ENCODE results near the gene MMP24.
"Not testable (repeated sequence)": the region's sequence is repeated elsewhere in the genome, so short reads cannot be mapped to it uniquely, and the experiment has no call there.

MMP24 gene

GRCh38 chr20:35311822-35312221 is 85.3 kb downstream of the MMP24 start:
- DNase-seq (ENCODE audit: low read depth in 2 of 2), result no peak

GRCh38 chr20:35312318-35312717 is 85.8 kb downstream of the MMP24 start:
- DNase-seq (ENCODE audit: low read depth in 2 of 2), result no peak

- no peak for DNase-seq (ENCODE audit: low read depth in 2 of 2)
Measured at GRCh38 chr20:35314816-35315631, 88.5 kb downstream of the MMP24 start.

DNA sequence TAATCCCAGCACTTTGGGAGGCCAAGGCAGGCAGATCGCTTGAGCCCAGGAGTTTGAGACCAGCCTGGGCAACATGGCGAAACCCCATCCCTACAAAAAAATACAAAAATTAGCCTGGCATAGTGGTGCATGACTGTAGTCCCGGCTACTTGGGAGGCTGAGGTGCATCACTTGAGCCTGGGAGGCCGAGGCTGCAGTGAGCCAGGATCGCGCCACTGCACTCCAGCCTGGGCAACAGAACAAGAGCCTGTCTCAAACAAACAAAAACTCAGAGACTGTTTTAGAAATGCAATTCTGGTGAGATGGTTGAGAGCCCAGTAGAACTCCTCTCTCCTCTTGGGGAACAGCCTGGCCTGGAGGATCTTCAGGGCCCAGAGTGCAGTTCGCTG is 89.1 kb downstream of the MMP24 start:
- not testable (repeated sequence) for DNase-seq (ENCODE audit: low read depth in 2 of 2)

DNA sequence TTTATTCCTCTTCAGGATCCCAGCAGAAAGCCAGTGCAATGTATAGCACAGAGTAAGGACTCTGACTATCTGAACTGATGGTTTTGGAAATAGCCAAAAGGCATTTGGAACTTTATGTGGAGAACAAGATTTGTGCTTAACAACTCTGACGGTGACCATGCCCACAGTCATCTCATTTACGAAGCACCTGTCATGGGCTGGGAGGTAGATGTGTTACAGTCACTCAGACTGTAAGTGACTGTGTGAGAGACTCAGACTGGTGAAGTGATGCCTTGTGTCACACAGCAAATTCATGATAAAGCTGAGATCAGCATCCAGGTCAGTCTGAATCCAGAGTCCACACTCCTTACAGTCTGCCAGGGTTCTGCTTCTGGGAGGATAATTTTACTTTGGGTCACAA is 89.6 kb downstream of the MMP24 start:
- DNase-seq (ENCODE audit: low read depth in 2 of 2), result no peak

DNA sequence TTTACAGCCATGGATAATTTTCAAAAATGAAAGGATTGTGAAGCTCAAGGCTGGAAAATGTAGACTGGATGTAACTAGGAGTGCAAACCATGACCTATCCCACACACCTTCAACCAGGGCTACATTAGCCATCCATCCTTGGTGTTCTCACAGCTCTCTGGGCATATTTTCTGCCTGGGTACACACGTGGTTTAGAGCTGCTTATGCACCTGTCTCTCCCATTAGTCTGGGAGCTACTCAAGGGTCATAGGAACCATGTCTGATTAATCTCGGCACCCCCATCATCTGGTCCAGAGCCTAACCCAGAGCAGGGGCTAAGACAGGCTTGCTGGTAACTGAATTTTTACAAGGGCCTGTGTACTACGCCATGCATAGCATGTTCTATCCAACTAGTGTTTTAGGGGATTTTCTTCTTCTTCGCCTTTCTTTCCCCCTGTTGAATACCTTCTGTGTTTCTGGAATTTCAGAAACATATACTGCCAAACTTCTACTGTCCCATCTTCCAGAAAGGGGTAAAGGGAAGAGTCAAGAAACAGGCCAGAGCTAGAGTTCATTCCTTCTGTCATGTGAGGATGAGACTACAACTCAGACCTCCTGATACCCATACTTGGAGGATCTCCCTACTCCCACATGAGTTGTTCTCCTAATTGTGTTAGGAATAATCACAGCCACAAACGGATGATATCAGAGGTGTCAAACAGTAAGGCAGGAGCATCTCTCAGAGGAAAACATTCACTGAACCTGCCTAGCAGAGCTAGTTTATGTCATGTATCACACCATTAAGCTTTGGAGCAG is 91.1 kb downstream of the MMP24 start:
- DNase-seq (ENCODE audit: low read depth in 2 of 2), result no peak

DNA sequence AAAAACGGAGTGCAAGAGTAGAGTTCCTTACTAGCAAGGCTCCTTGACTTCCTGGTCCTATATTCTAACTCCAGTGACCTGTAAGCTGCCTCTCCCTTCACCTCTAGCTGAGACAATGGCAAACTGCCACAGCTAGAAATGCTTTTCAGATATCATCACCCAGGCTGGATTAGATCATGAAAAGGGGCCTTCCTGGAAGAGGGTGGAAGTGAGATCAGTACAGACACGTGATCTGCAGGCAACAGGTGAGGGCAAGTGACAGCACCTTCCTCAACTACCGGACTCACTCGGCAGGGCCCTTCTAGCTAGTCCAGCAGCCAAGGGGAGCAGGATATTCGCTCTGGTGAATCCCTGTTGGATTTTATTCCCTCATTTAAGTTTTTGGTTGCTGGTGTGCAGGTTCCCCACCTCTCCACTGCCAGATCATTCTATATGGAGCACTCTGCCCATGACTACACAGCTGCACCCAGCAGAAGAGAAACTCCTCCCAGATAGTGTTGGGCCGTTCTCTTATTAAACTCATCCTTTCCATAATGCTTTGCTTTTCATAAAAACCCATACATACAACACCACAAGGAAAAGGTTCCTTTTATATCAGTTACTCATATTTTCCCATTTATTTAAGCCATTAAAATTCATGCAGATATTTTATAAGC is 92.1 kb downstream of the MMP24 start:
- DNase-seq (ENCODE audit: low read depth in 2 of 2), result no peak

DNA sequence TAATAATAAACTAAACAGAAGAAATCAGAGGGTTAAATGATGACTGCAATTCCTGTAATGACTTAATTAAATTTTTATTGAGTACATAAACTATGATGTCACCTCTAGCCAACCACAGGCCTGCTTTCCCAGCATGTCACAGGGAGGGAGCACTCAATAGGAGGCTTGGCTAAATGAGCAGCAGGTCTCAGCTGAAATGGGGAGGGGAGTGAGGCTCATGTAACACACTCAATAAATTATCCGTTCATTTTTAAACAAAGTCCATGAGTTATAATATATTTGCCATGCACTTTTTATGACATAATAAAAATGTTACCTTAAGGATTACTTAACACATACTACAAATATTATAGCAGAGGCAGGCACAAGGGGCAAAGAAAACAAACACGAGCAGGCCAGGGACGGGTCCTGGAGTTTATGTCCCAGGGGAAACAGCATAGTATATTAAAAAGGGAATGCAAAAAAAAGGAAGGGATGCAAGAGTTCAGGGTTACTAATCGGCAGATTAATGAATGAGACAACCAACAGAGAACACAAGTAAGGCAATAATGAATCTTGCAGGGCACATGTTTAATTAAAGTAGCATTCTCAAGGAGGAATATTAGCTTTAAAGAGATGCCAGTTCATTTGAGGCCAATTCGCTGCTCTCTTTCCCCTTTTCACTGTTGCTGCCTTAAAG is 92.8 kb downstream of the MMP24 start:
- DNase-seq (ENCODE audit: low read depth in 2 of 2), result no peak

GRCh38 chr20:35319871-35320197 is 93.3 kb downstream of the MMP24 start:
- no peak for DNase-seq (ENCODE audit: low read depth in 2 of 2)

GRCh38 chr20:35320396-35321126 is 94.1 kb downstream of the MMP24 start:
- DNase-seq (ENCODE audit: low read depth in 2 of 2), result no peak

DNA sequence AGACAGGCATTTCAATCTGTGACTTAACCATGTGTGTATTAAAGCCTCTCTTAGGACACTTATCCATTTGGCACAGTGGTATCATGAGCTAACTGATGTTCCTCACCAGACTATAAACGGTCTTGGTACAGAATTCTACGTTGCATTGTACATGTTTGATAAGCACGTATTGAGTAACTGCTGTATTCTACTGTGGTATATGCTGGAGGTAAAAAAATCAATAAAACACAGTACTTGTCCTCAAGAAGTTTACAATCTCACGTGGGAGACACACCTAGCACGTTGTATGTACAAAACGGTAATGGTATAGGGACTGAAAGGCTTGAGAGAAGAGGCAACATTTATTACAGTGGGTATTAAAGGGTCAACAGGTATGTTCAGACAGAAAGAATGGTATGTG is 98.9 kb downstream of the MMP24 start:
- no peak for DNase-seq (ENCODE audit: low read depth in 2 of 2)

- DNase-seq (ENCODE audit: low read depth in 2 of 2), result no peak
Measured at GRCh38 chr20:35326021-35326739, 99.7 kb downstream of the MMP24 start.
